ENCODE measurements around the gene U2AF2.

U2AF2 gene

GRCh38 chr19:55690769-55691545, 36.1 kb downstream of the U2AF2 start:
- no peak for DNase-seq (ENCODE audit: low read depth)

- DNase-seq (ENCODE audit: low read depth): no peak
Observed at GRCh38 chr19:55691561-55692481, 37.0 kb downstream of the U2AF2 start.

GRCh38 chr19:55692681-55693081, 37.8 kb downstream of the U2AF2 start:
- DNase-seq (ENCODE audit: low read depth): no peak

GRCh38 chr19:55693336-55693974, 38.6 kb downstream of the U2AF2 start:
- DNase-seq (ENCODE audit: low read depth): no peak

GRCh38 chr19:55694241-55694655, 39.4 kb downstream of the U2AF2 start:
- no peak for DNase-seq (ENCODE audit: low read depth)

- DNase-seq (ENCODE audit: low read depth): no peak
Observed at GRCh38 chr19:55694656-55695491, 40.0 kb downstream of the U2AF2 start.

GRCh38 chr19:55695511-55696290, 40.9 kb downstream of the U2AF2 start:
- DNase-seq (ENCODE audit: low read depth): no peak

- DNase-seq (ENCODE audit: low read depth): no peak
Observed at GRCh38 chr19:55696301-55697068, 41.6 kb downstream of the U2AF2 start.

GRCh38 chr19:55697069-55697440, 42.2 kb downstream of the U2AF2 start:
- no peak for DNase-seq (ENCODE audit: low read depth)

GRCh38 chr19:55697698-55698097, 42.9 kb downstream of the U2AF2 start:
- DNase-seq (ENCODE audit: low read depth): no peak

GRCh38 chr19:55698256-55698655, 43.4 kb downstream of the U2AF2 start:
- no peak for DNase-seq (ENCODE audit: low read depth)

GRCh38 chr19:55699221-55699620, 44.4 kb downstream of the U2AF2 start:
- DNase-seq (ENCODE audit: low read depth): no peak

- no peak for DNase-seq (ENCODE audit: low read depth)
Observed at GRCh38 chr19:55700813-55701212, 46.0 kb downstream of the U2AF2 start.

- DNase-seq (ENCODE audit: low read depth): no peak
Observed at GRCh38 chr19:55702131-55702627, 47.3 kb downstream of the U2AF2 start.

GRCh38 chr19:55703790-55704215, 49.0 kb downstream of the U2AF2 start:
- DNase-seq (ENCODE audit: low read depth): no peak

- no peak for DNase-seq (ENCODE audit: low read depth)
Observed at GRCh38 chr19:55704494-55705245, 49.8 kb downstream of the U2AF2 start.

GRCh38 chr19:55705972-55706371, 51.1 kb downstream of the U2AF2 start:
- no peak for DNase-seq (ENCODE audit: low read depth)

- no peak for DNase-seq (ENCODE audit: low read depth)
Observed at GRCh38 chr19:55711719-55712118, 56.9 kb downstream of the U2AF2 start.

Data from HS-5 (cell line).